ENCODE data around the gene HS3ST3A1.
"Not testable (repeated sequence)": the region's sequence is repeated elsewhere in the genome, so short reads cannot be mapped to it uniquely, and the experiment has no call there.

Gene HS3ST3A1

DNA sequence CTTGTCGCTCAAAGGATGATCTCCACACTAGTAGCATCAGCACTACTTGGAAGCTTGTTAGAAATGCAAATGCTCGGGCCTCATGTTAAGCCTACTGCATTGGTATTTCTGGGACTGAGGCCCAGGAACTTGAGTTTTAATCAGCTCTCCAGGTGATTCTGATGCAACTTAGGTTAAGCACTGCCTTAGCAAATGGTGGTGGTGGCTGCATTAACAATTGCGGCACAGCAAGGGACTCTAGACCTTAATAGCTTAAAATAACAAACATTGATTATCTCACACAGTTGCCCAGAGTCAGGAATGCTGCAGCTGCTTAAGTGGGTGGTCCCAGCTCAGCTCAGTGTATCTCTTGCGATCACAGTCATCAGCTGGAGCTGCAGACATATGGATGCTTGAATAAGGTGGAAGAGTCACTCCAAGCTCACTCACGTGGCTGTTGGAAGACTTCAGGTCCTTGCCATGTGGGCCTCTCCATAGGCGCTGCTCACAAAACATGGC lies 25.8 kb downstream of the HS3ST3A1 start:
- DNase-seq (ENCODE audit: low read depth), result no peak

GRCh38 chr17:13575466-13575865 lies 26.3 kb downstream of the HS3ST3A1 start:
- no peak for DNase-seq (ENCODE audit: low read depth)

DNA sequence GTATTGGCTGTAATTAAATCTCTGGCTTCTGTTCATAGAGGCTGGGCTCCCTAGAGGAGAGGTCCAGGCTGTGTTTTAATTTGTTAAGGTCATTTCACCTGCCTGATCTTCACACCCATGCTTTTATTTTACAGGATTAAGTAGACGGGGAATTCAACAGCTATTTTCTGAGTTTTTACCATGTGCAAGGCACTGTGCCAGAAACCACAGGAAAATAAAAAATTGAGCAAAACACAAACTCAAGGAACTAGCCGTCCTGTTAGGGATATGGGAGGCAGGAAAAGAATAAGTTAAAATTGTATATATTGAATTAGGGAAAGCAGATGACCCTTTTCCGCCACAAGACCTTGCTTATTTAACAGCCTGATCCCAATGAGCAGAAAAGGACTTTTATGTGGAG lies 29.1 kb downstream of the HS3ST3A1 start:
- no peak for DNase-seq (ENCODE audit: low read depth)

- DNase-seq (ENCODE audit: low read depth), result no peak
Measured at GRCh38 chr17:13569398-13570123, 32.2 kb downstream of the HS3ST3A1 start.

- no peak for DNase-seq (ENCODE audit: low read depth)
Measured at GRCh38 chr17:13568582-13569397, 32.9 kb downstream of the HS3ST3A1 start.

GRCh38 chr17:13563866-13564265 lies 37.9 kb downstream of the HS3ST3A1 start:
- no peak for DNase-seq (ENCODE audit: low read depth)

DNA sequence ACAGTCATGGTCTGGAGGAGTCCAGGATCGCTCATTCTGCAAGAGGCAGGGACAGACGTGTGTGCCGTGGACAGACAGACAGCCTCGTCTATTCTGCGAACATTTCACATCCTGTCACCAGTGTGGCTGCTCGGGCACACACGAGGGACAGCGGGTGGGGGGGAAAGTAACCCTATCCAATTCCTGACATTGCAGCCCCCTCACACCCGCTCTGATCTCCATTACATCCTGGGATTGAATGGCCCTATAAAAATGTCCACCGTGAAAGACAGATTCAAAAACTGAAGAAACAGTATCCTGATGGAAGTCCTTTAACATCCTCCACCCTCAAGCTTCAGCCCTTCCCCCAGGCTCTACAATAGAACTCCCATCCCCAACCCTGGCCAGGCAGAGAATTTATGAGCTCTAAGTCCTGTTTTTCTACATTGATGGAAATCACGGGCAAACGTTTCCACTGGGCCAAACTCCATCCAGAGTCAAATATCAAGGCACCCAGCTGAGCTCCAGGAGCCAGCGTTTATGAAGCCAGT lies 39.4 kb downstream of the HS3ST3A1 start:
- no peak for DNase-seq (ENCODE audit: low read depth)

DNA sequence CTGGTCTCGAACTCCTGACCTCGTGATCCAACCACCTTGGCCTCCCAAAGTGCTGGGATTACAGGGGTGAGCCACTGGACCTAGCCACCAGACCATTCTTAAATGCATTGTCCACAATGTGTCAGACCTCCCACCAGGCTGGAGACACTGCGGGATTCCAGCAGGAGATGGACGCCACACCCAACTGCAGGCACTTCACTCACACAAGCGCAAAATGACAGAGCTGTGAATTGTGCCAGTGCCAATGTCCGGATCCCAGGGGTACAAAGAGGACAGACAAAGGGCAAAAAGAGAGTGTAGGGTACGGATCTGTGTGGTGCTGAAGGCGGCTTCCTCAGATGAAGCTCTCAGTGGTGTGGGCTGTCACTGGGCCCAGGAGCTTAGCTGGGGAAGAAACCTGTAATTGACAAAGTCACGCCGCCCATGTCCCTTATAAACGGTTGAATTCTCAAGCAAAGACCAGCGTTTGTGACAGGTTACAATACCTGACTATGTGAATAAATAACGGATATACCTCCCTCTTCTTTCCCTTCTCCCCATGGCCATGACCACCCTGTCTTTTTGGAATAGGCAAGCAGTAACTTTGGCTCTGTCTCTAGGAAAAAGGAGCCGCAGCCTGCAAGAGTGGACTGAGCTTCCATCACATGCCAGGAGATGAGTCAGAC lies 40.0 kb downstream of the HS3ST3A1 start:
- DNase-seq (ENCODE audit: low read depth), result no peak

- DNase-seq (ENCODE audit: low read depth), result no peak
Measured at GRCh38 chr17:13560935-13561334, 40.8 kb downstream of the HS3ST3A1 start.

GRCh38 chr17:13558588-13558987 lies 43.1 kb downstream of the HS3ST3A1 start:
- DNase-seq (ENCODE audit: low read depth), result no peak

GRCh38 chr17:13557077-13557476 lies 44.7 kb downstream of the HS3ST3A1 start:
- DNase-seq (ENCODE audit: low read depth), result no peak

GRCh38 chr17:13554231-13554630 lies 47.5 kb downstream of the HS3ST3A1 start:
- DNase-seq (ENCODE audit: low read depth), result no peak

GRCh38 chr17:13550291-13550690 lies 51.4 kb downstream of the HS3ST3A1 start:
- DNase-seq (ENCODE audit: low read depth), result no peak

DNA sequence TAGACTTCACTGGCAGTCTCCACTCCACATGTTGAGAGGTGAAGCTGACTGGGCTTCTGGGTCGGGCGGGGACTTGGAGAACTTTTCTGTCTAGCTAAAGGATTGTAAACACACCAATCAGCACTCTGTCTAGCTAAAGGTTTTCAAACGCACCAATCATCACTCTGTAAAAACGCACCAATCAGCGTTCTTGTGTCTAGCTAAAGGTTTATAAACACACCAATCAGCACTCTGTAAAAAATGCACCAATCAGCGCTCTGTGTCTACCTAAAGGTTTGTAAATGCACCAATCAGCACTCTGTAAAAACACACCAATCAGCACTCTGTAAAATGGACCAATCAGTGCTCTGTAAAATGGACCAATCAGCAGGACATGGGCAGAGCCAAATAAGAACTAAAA lies 53.2 kb downstream of the HS3ST3A1 start:
- not testable (repeated sequence) for DNase-seq (ENCODE audit: low read depth)

DNA sequence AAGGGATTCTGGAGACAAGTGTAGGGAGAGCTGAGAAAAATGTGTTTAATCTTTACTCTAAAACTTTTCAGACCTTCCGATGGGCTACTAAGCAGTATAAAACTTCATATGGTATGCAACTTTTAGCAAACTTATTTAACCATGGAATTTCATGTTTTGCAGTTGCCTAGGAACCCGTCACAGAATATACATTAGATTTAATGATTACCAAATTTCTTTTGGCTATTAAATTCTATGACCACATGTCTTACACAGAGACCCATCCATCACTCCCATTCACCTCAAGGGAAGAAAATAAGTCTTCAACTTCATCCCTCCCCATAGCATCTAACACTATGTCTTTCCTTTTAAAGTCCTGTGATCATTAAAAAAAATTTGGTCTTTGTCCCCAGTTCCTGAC lies 54.9 kb downstream of the HS3ST3A1 start:
- DNase-seq (ENCODE audit: low read depth), result no peak

DNA sequence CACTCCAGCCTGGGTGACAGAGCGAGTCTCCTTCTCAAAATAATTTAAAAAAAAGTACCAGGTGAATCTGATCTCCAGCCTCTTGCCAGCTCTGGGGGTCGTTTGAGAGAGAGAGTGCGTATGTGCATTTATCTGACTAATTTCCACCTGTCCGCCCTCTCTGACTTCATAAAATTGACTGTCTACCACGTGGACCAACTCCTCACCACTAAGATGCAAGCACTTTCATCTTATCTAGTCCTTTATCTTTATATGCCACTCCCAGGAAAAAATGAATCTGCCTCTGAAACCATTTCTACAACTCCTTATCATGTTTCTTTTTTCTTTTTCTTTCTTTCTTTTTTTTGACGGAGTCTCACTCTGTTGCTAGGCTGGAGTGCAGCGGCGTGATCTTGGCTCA lies 55.8 kb downstream of the HS3ST3A1 start:
- DNase-seq (ENCODE audit: low read depth), result no peak

DNA sequence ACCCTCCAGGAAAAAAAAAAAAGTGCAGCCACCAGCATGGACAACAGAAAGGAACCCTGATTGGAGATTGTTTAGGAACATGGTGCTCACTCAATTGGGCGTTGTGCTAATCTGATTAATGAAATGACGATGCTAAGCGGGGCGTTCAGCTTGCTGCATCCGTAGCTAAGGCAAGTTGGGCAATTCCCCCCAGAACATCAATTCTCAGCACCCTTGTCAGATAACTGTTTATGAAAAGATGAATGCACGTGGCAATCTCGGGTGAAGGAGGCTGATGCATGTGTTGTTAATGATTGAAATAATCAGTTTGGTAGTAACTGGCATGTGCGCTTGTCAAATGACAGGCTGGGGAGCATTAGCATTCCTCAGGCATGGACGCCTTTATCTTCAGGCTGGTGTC lies 57.0 kb downstream of the HS3ST3A1 start:
- no peak for DNase-seq (ENCODE audit: low read depth)

DNA sequence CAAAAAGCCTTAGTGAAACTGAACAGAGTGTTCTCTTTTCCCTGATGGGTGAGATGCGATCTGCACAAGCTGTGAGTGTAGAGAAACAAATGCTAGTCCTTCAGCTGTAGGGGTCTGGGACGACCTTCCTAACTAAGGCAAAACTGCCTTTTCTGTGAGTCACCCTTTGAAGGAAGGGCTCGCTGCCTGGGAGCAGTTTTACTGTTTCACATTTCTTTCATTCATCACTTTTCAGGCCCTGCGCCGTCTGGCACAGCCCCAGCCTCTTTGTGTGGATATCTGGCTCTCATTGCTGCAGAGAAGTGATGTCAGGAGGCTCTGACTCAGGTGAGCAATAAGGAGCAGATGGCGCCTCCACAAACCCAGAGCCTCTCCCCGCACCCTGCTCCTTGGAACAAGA lies 57.4 kb downstream of the HS3ST3A1 start:
- DNase-seq (ENCODE audit: low read depth), result no peak

DNA sequence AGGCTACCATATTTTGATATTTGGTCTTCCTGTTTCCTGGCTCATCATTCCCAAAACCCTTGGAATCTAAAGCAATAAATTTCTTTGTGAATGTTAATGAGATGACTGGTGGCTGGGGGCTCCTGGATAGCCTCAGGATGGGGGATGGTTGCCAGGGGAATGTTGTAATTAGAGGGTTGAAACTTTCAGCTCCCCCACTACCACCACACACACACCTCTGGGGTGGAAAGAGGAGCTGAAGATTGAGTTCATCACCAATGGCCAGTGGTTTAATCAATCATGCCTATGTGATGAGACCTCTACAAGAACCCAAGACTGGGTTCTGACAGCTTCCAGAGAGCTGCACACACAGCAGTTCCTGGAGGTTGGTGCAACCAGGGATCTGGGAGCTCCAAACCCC lies 59.1 kb downstream of the HS3ST3A1 start:
- DNase-seq (ENCODE audit: low read depth), result no peak

GRCh38 chr17:13541032-13541480 lies 60.7 kb downstream of the HS3ST3A1 start:
- DNase-seq (ENCODE audit: low read depth), result no peak

GRCh38 chr17:13540546-13540945 lies 61.2 kb downstream of the HS3ST3A1 start:
- no peak for DNase-seq (ENCODE audit: low read depth)

DNA sequence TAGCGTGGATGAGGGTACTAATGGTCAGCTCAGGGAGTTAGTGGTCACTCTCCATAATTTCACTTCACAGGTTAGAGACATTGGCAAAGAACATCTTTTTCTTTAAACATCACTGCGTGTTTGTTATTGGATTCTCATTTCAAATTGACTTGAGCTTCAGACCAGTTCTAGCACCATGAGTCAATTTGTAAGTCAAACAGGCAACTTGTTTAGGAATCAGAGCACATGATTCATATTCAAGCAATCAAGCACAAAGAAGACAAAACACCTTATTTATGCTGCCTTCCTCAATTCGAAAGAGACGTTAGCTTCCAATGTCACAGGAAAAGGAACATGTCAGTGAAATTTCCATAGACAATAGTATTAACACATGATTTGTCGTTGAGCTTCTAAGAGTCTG lies 62.3 kb downstream of the HS3ST3A1 start:
- no peak for DNase-seq (ENCODE audit: low read depth)
